EH (cell line): ENCODE measurements around the gene C18orf63.
"Not testable (repeated sequence)": the region's sequence is repeated elsewhere in the genome, so short reads cannot be mapped to it uniquely, and the experiment has no call there.

Experiments used
- DNase-seq: peaks from one replicate; pipeline ENCODE4 v3.0.0-alpha.2; 2015; ENCODE audit warnings: low read depth

Gene C18orf63

GRCh38 chr18:74286106-74286855, 29.4 kb upstream of the C18orf63 start:
- DNase-seq = peak; percentile 13

- no peak for DNase-seq
These were observed 28.8 kb upstream of the C18orf63 start for GRCh38 chr18:74286856-74287255.

- no peak for DNase-seq
These were observed 27.6 kb upstream of the C18orf63 start for GRCh38 chr18:74288041-74288440.

GRCh38 chr18:74288730-74289129, 26.9 kb upstream of the C18orf63 start:
- DNase-seq = peak; percentile 20

GRCh38 chr18:74289137-74289536, 26.5 kb upstream of the C18orf63 start:
- peak; percentile 64 for DNase-seq

GRCh38 chr18:74290021-74290420, 25.6 kb upstream of the C18orf63 start:
- DNase-seq = no peak

GRCh38 chr18:74290794-74291471, 24.7 kb upstream of the C18orf63 start:
- DNase-seq = no peak

- DNase-seq = no peak
These were observed 24.2 kb upstream of the C18orf63 start for GRCh38 chr18:74291472-74291770.

- DNase-seq = peak; percentile 93
These were observed 23.7 kb upstream of the C18orf63 start, which contains the start of gene CYB5A for GRCh38 chr18:74291771-74292540. Gene CYB5A, minus strand, starts transcription at chr18:74291963. Its CDS starts 88 bp downstream, at chr18:74291875.

- no peak for DNase-seq
These were observed 23.1 kb upstream of the C18orf63 start for GRCh38 chr18:74292541-74292858.

GRCh38 chr18:74292982-74293381, 22.7 kb upstream of the C18orf63 start:
- not testable (repeated sequence) for DNase-seq

GRCh38 chr18:74294526-74294925, 21.1 kb upstream of the C18orf63 start:
- DNase-seq = peak; percentile 6

GRCh38 chr18:74299162-74299561, 16.5 kb upstream of the C18orf63 start:
- no peak for DNase-seq

- peak; percentile 21 for DNase-seq
These were observed 15.9 kb upstream of the C18orf63 start for GRCh38 chr18:74299746-74300145.

- no peak for DNase-seq
These were observed 12.3 kb upstream of the C18orf63 start for GRCh38 chr18:74303306-74303705.

GRCh38 chr18:74303936-74304335, 11.7 kb upstream of the C18orf63 start:
- peak; percentile 60 for DNase-seq

GRCh38 chr18:74310411-74310810, 5.2 kb upstream of the C18orf63 start:
- DNase-seq = peak; percentile 69

GRCh38 chr18:74311000-74311399, 4.6 kb upstream of the C18orf63 start:
- no peak for DNase-seq

- DNase-seq = no peak
These were observed 728 bp upstream of the C18orf63 start for GRCh38 chr18:74314759-74315463.

- peak; percentile 93 for DNase-seq
These were observed 875 bp downstream of the C18orf63 start for GRCh38 chr18:74316257-74317170.

GRCh38 chr18:74326231-74326630, 10.6 kb downstream of the C18orf63 start:
- no peak for DNase-seq
